VCaP (cell line): Measurements from ENCODE around the gene ZEB2.

Experiments used
- H3K27ac ChIP-seq: fragments of 450-650 bp; 2 replicates; pipeline ENCODE4 v1.5.1; 2017
- CTCF ChIP-seq: fragments of 450-650 bp; conservative IDR thresholded peaks from 2 replicates; pipeline ENCODE4 v1.5.1; 2017; ENCODE audit warnings: mild to moderate bottlenecking, moderate library complexity

Gene ZEB2

GRCh38 chr2:144516981-144517865 is 2.7 kb downstream of the ZEB2 start:
- H3K27ac ChIP-seq = no peak overlapping the region
- no peak for TF ChIP-seq CTCF

GRCh38 chr2:144516411-144516980 is 3.4 kb downstream of the ZEB2 start:
- no peak overlapping the region for H3K27ac ChIP-seq
- TF ChIP-seq CTCF = no peak

GRCh38 chr2:144515696-144516410 is 4.1 kb downstream of the ZEB2 start:
- no peak overlapping the region for H3K27ac ChIP-seq
- no peak for TF ChIP-seq CTCF

GRCh38 chr2:144515099-144515695 is 4.7 kb downstream of the ZEB2 start:
- TF ChIP-seq CTCF = no peak
- H3K27ac ChIP-seq = no peak overlapping the region

- no peak overlapping the region for H3K27ac ChIP-seq
- no peak for TF ChIP-seq CTCF
Observed at GRCh38 chr2:144514616-144515091, 5.3 kb downstream of the ZEB2 start.

GRCh38 chr2:144513388-144514101 is 6.4 kb downstream of the ZEB2 start:
- no peak overlapping the region for H3K27ac ChIP-seq
- TF ChIP-seq CTCF = no peak
